GM12865 (cell line): ENCODE data around the gene MRPS21.

Source experiments
- DNase-seq: peaks from one replicate; pipeline ENCODE4 v3.0.0; 2010; ENCODE audit warnings: low read depth
- H3K4me3 ChIP-seq: 2 replicates; pipeline ENCODE4 v1.5.1; 2011; ENCODE audit warnings: mild to moderate bottlenecking, low read depth, low read length, control low read depth
- CTCF ChIP-seq: IDR thresholded peaks from 2 replicates; pipeline ENCODE4 v1.5.1; 2011; ENCODE audit warnings: low read length, control low read depth, low read depth, inconsistent platforms; ENCODE audit not compliant: insufficient read depth; ENCODE audit errors: missing control alignments

MRPS21 gene

GRCh38 chr1:150322310-150322709 lies 28.6 kb downstream of the MRPS21 start:
- DNase-seq, result peak; percentile 53
- no peak for TF ChIP-seq CTCF
- peak overlapping the region; percentile 85 for H3K4me3 ChIP-seq

- no peak overlapping the region for H3K4me3 ChIP-seq
- no peak for DNase-seq
- no peak for TF ChIP-seq CTCF
Observed at GRCh38 chr1:150332651-150333290, 39.1 kb downstream of the MRPS21 start.

- no peak for TF ChIP-seq CTCF
- no peak overlapping the region for H3K4me3 ChIP-seq
- no peak for DNase-seq
Observed at GRCh38 chr1:150346316-150346715, 52.7 kb downstream of the MRPS21 start.

GRCh38 chr1:150352866-150353265 lies 59.2 kb downstream of the MRPS21 start:
- no peak for DNase-seq
- no peak for TF ChIP-seq CTCF

More at GRCh38 chr1:150352866-150353265, 59.2 kb downstream of the MRPS21 start:
- H3K4me3 ChIP-seq, result no peak overlapping the region
